Right lobe of liver (tissue), 6 donors: ENCODE data around the gene PTPRM. TPM values are rescaled to one million over a fixed set of nuclear protein-coding genes. Genes with fewer than 3 reads are reported as not detected.

Experiments used
- ATAC-seq, 4 donors: fragments of 200-7000 bp; cut with Tn5 transposase; one replicate each; pipeline ENCODE4 v1.9.1; 2020; ENCODE audit warnings: mild to moderate bottlenecking in 4 of 4, moderate library complexity in 4 of 4
- DNase-seq, 3 donors: peaks; one replicate each; pipeline ENCODE4 v3.0.0-alpha.2; 2020
- H3K27ac ChIP-seq, 3 donors: fragments of 200-600 bp; one replicate each; pipeline ENCODE4 v1.8.0; 2022
- H3K27me3 ChIP-seq, 2 donors: fragments of 200-600 bp; one replicate each; pipeline ENCODE4 v1.8.0; 2022
- H3K36me3 ChIP-seq, 4 donors: fragments of 200-600 bp; sonication (generic) in 1 of 4; one replicate each; pipeline versions ENCODE4 v1.5.1 to v1.8.0; 2017 to 2022; ENCODE audit warnings: control low read depth in 1 of 4
- H3K4me1 ChIP-seq, 4 donors: fragments of 200-600 bp; sonication (generic) in 1 of 4; one replicate each; pipeline versions ENCODE4 v1.5.1 to v1.8.0; 2017 to 2022; ENCODE audit warnings: control low read depth in 1 of 4
- H3K4me3 ChIP-seq, 3 donors: fragments of 200-600 bp; one replicate each; pipeline ENCODE4 v1.8.0; 2022
- H3K9me3 ChIP-seq, 4 donors: fragments of 200-600 bp; sonication (generic) in 1 of 4; one replicate each; pipeline versions ENCODE4 v1.5.1 to v1.8.0; 2017 to 2022; ENCODE audit warnings: control low read depth in 1 of 4
- CTCF ChIP-seq, 4 donors: fragments of 200-600 bp in 3 of 4; fragments of 450-650 bp in 1 of 4; IDR thresholded peaks; one replicate each; pipeline versions ENCODE4 v1.5.1 to v1.8.0; 2016 to 2022; ENCODE audit warnings: antibody characterized with exemption in 4 of 4, mild to moderate bottlenecking in 2 of 4
- POLR2A ChIP-seq: fragments of 450-650 bp; IDR thresholded peaks from one replicate; pipeline ENCODE4 v1.6.1; 2017; ENCODE audit warnings: antibody characterized with exemption, mild to moderate bottlenecking
- WGBS: methylation state at CpG from one replicate; pipeline ENCODE4 v1.1.6; 2018; ENCODE audit warnings: low coverage, low lambda C conversion rate; ENCODE audit not compliant: insufficient coverage; ENCODE audit errors: missing lambda C conversion rate; 5-methylcytosine and 5-hydroxymethylcytosine counted together
- intact Hi-C, 2 donors: fragments of 100-400 bp; cut with DNase I; formaldehyde crosslinking; loops; one replicate each; pipeline versions ENCODE4 v1.11.2 to v1.14.1; 2022
- total RNA-seq, 6 experiments: library from RNA; depleted of rRNA in 2 of 6; stranded (reverse); fragments of >200 nt in 2 of 6; fragmentation: NEBNext Ultra II Directional in 3 of 6; extraction: Animal tissue kit (Norgen Biotek cat#: 25700) in 3 of 6; gene quantifications; one replicate each; pipeline versions ENCODE4 v1.1.0 to v1.2.4, GENCODE V29; 2016 to 2023
- donor health status: DM: no; HTN: yes; CAD: no.
- donor health status: DM: no; HTN: no; CAD: no.
- donor health status: DM: no; HTN: no; CAD: no.
- donor health status: DM: no; HTN: yes; CAD: no.
- donor health status: DM: no; HTN: yes; CAD: no.

Gene PTPRM
- total RNA-seq, 6 experiments from 2014 or later = 15.1 to 45.7 (median 26.5) TPM

GRCh38 chr18:8374676-8375075 is 807.6 kb downstream of the PTPRM start:
- Histone ChIP-seq H3K9me3 (no peaks in the 10 kb centered on the region), H3K27me3 (no peaks in the 10 kb centered on the region), H3K4me3 (no peak overlapping the region), H3K27ac (no peak overlapping the region), H3K4me1 (no peaks in the 10 kb centered on the region), H3K36me3 (peaks cover 0 to 2% (median 0%) of the 10 kb centered on the region in 4 donors)
- ATAC-seq (no peak), DNase-seq (no peak)
- intact Hi-C loops = no loop called here
- WGBS = 93% methylated on average over 4 of the region's 4 CpGs
- TF ChIP-seq CTCF (IDR thresholded peaks at IDR 0.05) (no peak), POLR2A (no peak)

GRCh38 chr18:8375249-8375648 is 808.1 kb downstream of the PTPRM start:
- intact Hi-C loops = no loop called here
- WGBS = 90% methylated on average over 3 of the region's 3 CpGs
- Histone ChIP-seq H3K9me3 (no peaks in the 10 kb centered on the region), H3K36me3 (peaks cover 0 to 3% (median 1%) of the 10 kb centered on the region in 4 donors), H3K4me1 (no peaks in the 10 kb centered on the region), H3K27me3 (no peaks in the 10 kb centered on the region), H3K4me3 (no peak overlapping the region), H3K27ac (no peak overlapping the region)
- TF ChIP-seq POLR2A (no peak), CTCF (IDR thresholded peaks at IDR 0.05) (no peak)
- no peak for DNase-seq
- ATAC-seq = no peak

- no peaks in the 10 kb centered on the region for H3K27me3 ChIP-seq
- intact Hi-C loops = no loop called here
- H3K9me3 ChIP-seq = no peaks in the 10 kb centered on the region
- 83% methylated on average over 2 of the region's 7 CpGs for WGBS
- H3K36me3 ChIP-seq = peaks cover 0 to 3% (median 2%) of the 10 kb centered on the region in 4 donors
- H3K4me1 ChIP-seq = no peaks in the 10 kb centered on the region
- DNase-seq = no peak
- no peak for TF ChIP-seq POLR2A
- no peak for TF ChIP-seq CTCF (IDR thresholded peaks at IDR 0.05)
- no peak for ATAC-seq
- no peak overlapping the region for H3K4me3 ChIP-seq
- no peak overlapping the region for H3K27ac ChIP-seq
Measured at GRCh38 chr18:8376113-8376512, 809.0 kb downstream of the PTPRM start.

GRCh38 chr18:8379187-8379941 is 812.2 kb downstream of the PTPRM start:
- peaks cover 0 to 3% (median 2%) of the 10 kb centered on the region in 4 donors for H3K36me3 ChIP-seq
- no peak for TF ChIP-seq CTCF (IDR thresholded peaks at IDR 0.05)
- TF ChIP-seq POLR2A = no peak
- WGBS = 88% methylated on average over 11 of the region's 19 CpGs
- intact Hi-C loops = no loop called here
- DNase-seq (no peak), ATAC-seq (no peak)
- no peaks in the 10 kb centered on the region for H3K9me3 ChIP-seq
- no peak overlapping the region for H3K27ac ChIP-seq
- H3K4me3 ChIP-seq = no peak overlapping the region
- no peaks in the 10 kb centered on the region for H3K4me1 ChIP-seq
- no peaks in the 10 kb centered on the region for H3K27me3 ChIP-seq
